Activated naive CD8-positive, alpha-beta T cell treated with anti-CD3 and anti-CD28 coated beads, Interleukin-2, amount 10 ng/mL, durations not matched to agents 7 days and 5 days (primary cell): Measurements from ENCODE around the gene PRKAR1A. TPM values are rescaled to one million over a fixed set of nuclear protein-coding genes. Genes with fewer than 3 reads are reported as not detected.

Experiments
- ATAC-seq: fragments of 150-1000 bp; cut with Tn5 transposase; one replicate; pipeline ENCODE4 v1.10.0; 2021; ENCODE audit warnings: low read depth, moderate library complexity
- POLR2A ChIA-PET: fragments of 350-600 bp; sonication (Branson Sonifier 250); formaldehyde crosslinking; loops from one replicate; lab custom pipeline; 2021; ENCODE audit warnings: antibody characterized with exemption; lab: Charles Lee
- DNase-seq: peaks from one replicate; pipeline ENCODE4 v3.0.0; 2021
- H3K27ac Mint-ChIP-seq: one replicate; pipeline ENCODE4 v1.8.0; 2022; ENCODE audit warnings: mild to moderate bottlenecking, mixed read lengths
- H3K27me3 Mint-ChIP-seq: one replicate; pipeline ENCODE4 v1.8.0; 2022; ENCODE audit warnings: mild to moderate bottlenecking, moderate library complexity, mixed read lengths
- H3K36me3 Mint-ChIP-seq: one replicate; pipeline ENCODE4 v1.8.0; 2021; ENCODE audit warnings: mild to moderate bottlenecking, mixed read lengths
- H3K4me1 Mint-ChIP-seq: one replicate; pipeline ENCODE4 v1.8.0; 2021; ENCODE audit warnings: mixed read lengths
- H3K4me3 Mint-ChIP-seq: one replicate; pipeline ENCODE4 v1.8.0; 2022; ENCODE audit warnings: mild to moderate bottlenecking, moderate library complexity, mixed read lengths
- H3K9me3 Mint-ChIP-seq: one replicate; pipeline ENCODE4 v1.8.0; 2021; ENCODE audit warnings: mixed read lengths
- total RNA-seq, 2 experiments: library from RNA; stranded (reverse); gene quantifications; one replicate each; pipeline ENCODE4 v1.2.3, GENCODE V29; 2021

The PRKAR1A gene
- total RNA-seq, 2 experiments from 2014 or later, result 208 to 226 TPM

DNA sequence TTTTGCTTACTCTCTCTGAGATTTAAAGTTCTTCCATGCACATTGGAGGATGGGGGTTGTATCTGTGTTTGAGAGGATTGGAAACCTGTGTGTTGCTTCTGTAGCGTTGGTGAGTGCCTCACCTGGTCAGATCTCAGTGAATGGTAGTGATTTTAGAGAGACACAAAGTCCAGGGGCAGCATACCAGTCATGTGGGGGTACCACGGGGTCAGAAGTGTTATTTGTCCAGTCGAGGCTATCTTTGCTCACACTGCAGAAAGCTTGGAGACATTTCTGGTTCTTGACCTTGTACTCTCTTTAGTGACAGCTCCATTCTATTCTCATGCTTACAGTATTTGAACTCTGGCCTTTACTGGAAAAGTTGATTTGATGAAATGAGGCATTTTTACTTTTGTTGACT, 23.7 kb downstream of the PRKAR1A start:
- peaks cover 5% of the 10 kb centered on the region for H3K4me1 Mint-ChIP-seq
- peaks cover 7% of the 10 kb centered on the region for H3K36me3 Mint-ChIP-seq
- H3K27me3 Mint-ChIP-seq, result no peaks in the 10 kb centered on the region
- H3K4me3 Mint-ChIP-seq, result no peak overlapping the region
- no peaks in the 10 kb centered on the region for H3K9me3 Mint-ChIP-seq
- POLR2A ChIA-PET, result no interaction called here
- DNase-seq, result no peak
- no peak overlapping the region for H3K27ac Mint-ChIP-seq
- no peak for ATAC-seq

- H3K36me3 Mint-ChIP-seq, result peaks cover 7% of the 10 kb centered on the region
- DNase-seq (no peak), ATAC-seq (no peak)
- POLR2A ChIA-PET, result interaction anchor here (0.9 kb wide), 1 partner anchor 28 kb away, joined by 4 read pairs; the partner anchor contains the start of gene PRKAR1A
- no peak overlapping the region for H3K27ac Mint-ChIP-seq
- no peaks in the 10 kb centered on the region for H3K27me3 Mint-ChIP-seq
- H3K9me3 Mint-ChIP-seq, result no peaks in the 10 kb centered on the region
- no peak overlapping the region for H3K4me3 Mint-ChIP-seq
- peaks cover 5% of the 10 kb centered on the region for H3K4me1 Mint-ChIP-seq
Measured at GRCh38 chr17:68539548-68540467, 27.6 kb downstream of the PRKAR1A start.

- no peak overlapping the region for H3K27ac Mint-ChIP-seq
- no peaks in the 10 kb centered on the region for H3K27me3 Mint-ChIP-seq
Measured at GRCh38 chr17:68540981-68541380, 28.8 kb downstream of the PRKAR1A start.

DNA sequence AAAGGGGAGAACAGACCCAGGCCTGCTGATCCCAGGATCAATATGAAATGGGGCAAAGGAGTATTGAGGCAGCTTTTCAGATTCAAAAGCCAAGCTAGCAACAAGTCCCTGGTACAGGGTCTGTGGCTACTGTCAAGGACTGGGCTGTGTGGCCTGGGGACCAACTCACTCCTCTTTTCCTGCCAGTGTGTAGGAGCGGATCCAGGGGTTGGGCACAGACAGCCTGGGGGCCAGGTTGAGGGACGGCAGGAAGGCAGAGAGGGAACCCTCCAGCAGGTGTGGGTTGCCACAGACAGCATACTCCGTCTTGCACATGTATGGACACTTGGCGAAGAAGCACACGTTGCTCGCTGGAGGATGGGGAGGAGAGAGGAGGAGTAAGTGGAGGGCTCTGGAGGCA, 29.6 kb downstream of the PRKAR1A start:
- Mint-ChIP-seq H3K9me3 (no peaks in the 10 kb centered on the region), H3K4me1 (peaks cover 5% of the 10 kb centered on the region), H3K27me3 (no peaks in the 10 kb centered on the region), H3K4me3 (no peak overlapping the region), H3K27ac (peak overlapping the region; percentile 30), H3K36me3 (peaks cover 5% of the 10 kb centered on the region)
- POLR2A ChIA-PET, result interaction anchor here (0.7 kb wide), 1 partner anchor 550 kb away, joined by 3 read pairs; no protein-coding TSS in a partner anchor
- ATAC-seq (no peak), DNase-seq (no peak)

More at GRCh38 chr17:68540981-68541380, 28.8 kb downstream of the PRKAR1A start:
- DNase-seq (no peak), ATAC-seq (no peak)
- H3K4me1 Mint-ChIP-seq, result peaks cover 5% of the 10 kb centered on the region
- no peaks in the 10 kb centered on the region for H3K9me3 Mint-ChIP-seq
- POLR2A ChIA-PET, result interaction anchor here (0.9 kb wide), 1 partner anchor 29 kb away, joined by 4 read pairs; the partner anchor contains the start of gene PRKAR1A
- H3K4me3 Mint-ChIP-seq, result no peak overlapping the region
- H3K36me3 Mint-ChIP-seq, result peaks cover 7% of the 10 kb centered on the region

- DNase-seq (no peak), ATAC-seq (no peak)
- POLR2A ChIA-PET, result no interaction called here
- Mint-ChIP-seq H3K4me1 (peaks cover 5% of the 10 kb centered on the region), H3K27me3 (no peaks in the 10 kb centered on the region), H3K36me3 (peaks cover 5% of the 10 kb centered on the region), H3K4me3 (no peak overlapping the region), H3K27ac (no peak overlapping the region), H3K9me3 (no peaks in the 10 kb centered on the region)
Measured at GRCh38 chr17:68542698-68543463, 30.7 kb downstream of the PRKAR1A start.

GRCh38 chr17:68544111-68544915, 32.1 kb downstream of the PRKAR1A start:
- Mint-ChIP-seq H3K4me1 (peaks cover 2% of the 10 kb centered on the region), H3K4me3 (no peak overlapping the region), H3K36me3 (peaks cover 3% of the 10 kb centered on the region), H3K27me3 (no peaks in the 10 kb centered on the region), H3K9me3 (no peaks in the 10 kb centered on the region), H3K27ac (no peak overlapping the region)
- POLR2A ChIA-PET, result no interaction called here
- ATAC-seq (no peak), DNase-seq (no peak)

- Mint-ChIP-seq H3K27me3 (no peaks in the 10 kb centered on the region), H3K36me3 (no peaks in the 10 kb centered on the region), H3K9me3 (peaks cover 4% of the 10 kb centered on the region), H3K4me3 (no peak overlapping the region), H3K27ac (no peak overlapping the region), H3K4me1 (peaks cover 7% of the 10 kb centered on the region)
- no peak for ATAC-seq
- POLR2A ChIA-PET, result no interaction called here
- DNase-seq, result no peak
Measured at GRCh38 chr17:68556551-68556950, 44.3 kb downstream of the PRKAR1A start.

DNA sequence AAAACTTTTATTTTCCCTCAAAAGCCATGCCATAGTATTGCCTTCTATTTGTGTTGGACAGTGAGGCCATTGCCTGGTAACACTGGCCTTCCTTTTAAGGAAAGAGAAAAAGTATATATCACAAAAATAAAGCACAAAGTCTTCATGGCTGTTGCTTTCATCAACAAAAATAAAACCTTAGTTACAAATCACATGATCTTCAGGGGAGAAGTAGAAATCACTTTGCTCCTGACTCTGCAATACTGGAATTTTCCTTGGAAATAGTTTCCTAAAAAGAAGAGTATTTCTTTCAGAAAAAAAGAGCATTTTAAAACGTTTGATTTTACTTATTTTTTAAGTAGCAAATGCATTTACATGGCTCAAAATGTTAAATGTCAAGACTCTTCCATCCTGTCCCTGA, 47.1 kb downstream of the PRKAR1A start:
- POLR2A ChIA-PET, result no interaction called here

GRCh38 chr17:68560966-68561720, 48.9 kb downstream of the PRKAR1A start:
- no peak overlapping the region for H3K27ac Mint-ChIP-seq
- H3K4me1 Mint-ChIP-seq, result peaks cover 7% of the 10 kb centered on the region
- DNase-seq (no peak), ATAC-seq (no peak)
- H3K9me3 Mint-ChIP-seq, result peaks cover 2% of the 10 kb centered on the region
- H3K27me3 Mint-ChIP-seq, result peaks cover 5% of the 10 kb centered on the region
- POLR2A ChIA-PET, result no interaction called here
- no peaks in the 10 kb centered on the region for H3K36me3 Mint-ChIP-seq
- no peak overlapping the region for H3K4me3 Mint-ChIP-seq

More for the DNA sequence above, 47.1 kb downstream of the PRKAR1A start:
- no peak for ATAC-seq
- no peak overlapping the region for H3K4me3 Mint-ChIP-seq
- H3K27me3 Mint-ChIP-seq, result peaks cover 2% of the 10 kb centered on the region
- no peaks in the 10 kb centered on the region for H3K36me3 Mint-ChIP-seq
- H3K4me1 Mint-ChIP-seq, result peaks cover 7% of the 10 kb centered on the region
- peaks cover 4% of the 10 kb centered on the region for H3K9me3 Mint-ChIP-seq
- no peak for DNase-seq
- H3K27ac Mint-ChIP-seq, result no peak overlapping the region

DNA sequence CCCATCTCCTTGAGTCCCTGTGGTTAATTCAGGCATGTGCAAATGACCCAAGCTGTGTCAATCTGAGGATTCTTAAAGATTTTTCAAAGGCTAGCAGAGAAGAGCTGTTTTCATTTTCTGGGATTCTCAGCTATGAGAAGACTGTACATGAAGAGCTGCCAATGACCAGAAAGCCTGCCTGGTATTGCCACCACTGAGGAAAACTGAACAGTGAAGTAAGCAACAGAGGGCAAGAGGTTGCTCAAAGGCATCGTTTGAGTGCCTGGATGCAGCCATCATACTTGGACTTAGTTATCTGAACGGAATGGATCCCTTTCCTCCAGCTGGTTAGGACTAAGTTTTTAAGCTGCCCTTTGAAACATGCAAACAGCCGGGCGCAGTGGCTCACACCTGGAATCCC, 50.5 kb downstream of the PRKAR1A start:
- ATAC-seq, result no peak
- Mint-ChIP-seq H3K4me3 (no peak overlapping the region), H3K27ac (peak overlapping the region; percentile 2), H3K27me3 (peaks cover 7% of the 10 kb centered on the region), H3K4me1 (peaks cover 7% of the 10 kb centered on the region), H3K9me3 (no peaks in the 10 kb centered on the region), H3K36me3 (no peaks in the 10 kb centered on the region)
- POLR2A ChIA-PET, result interaction anchor here (0.7 kb wide), 1 partner anchor 35 kb away, joined by 4 read pairs; no protein-coding TSS in a partner anchor
- DNase-seq, result no peak

DNA sequence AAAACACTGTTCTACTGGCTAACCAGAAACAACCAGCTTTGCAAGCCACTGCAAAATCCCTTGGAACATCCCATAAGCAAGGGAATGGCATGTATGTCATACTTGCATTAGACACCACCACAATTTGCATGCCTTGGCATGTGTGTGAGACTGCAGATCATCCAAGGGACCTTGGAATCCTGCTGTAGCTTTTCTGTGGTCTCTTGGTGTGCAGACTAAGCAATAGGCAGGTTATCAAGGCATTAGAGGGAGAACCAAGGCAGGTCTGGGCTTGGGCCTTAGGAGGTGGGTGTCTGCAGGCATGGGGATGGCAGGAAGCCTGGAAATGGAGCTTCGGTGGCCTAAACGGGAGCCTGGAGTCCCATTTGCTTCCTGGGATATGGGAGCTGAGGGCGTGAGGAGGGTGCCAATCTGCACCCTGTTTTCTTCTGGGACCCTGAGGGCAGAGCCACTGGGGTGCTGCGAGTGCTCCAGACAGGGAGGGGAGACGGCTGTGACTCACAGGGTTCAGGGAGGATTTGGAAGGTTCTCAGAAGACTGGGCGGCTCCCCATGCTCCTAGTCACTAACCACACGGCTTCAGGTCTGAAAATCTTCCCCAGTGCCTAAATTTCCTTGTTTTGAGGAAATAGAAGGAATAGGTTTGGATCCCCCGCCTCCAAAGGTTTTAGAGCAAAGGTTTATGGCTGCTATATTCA, 52.3 kb downstream of the PRKAR1A start:
- ATAC-seq (no peak), DNase-seq (no peak)
- POLR2A ChIA-PET, result no interaction called here
- no peaks in the 10 kb centered on the region for H3K36me3 Mint-ChIP-seq
- H3K27ac Mint-ChIP-seq, result no peak overlapping the region
- peaks cover 7% of the 10 kb centered on the region for H3K27me3 Mint-ChIP-seq
- H3K4me1 Mint-ChIP-seq, result peaks cover 7% of the 10 kb centered on the region
- H3K9me3 Mint-ChIP-seq, result no peaks in the 10 kb centered on the region
- no peak overlapping the region for H3K4me3 Mint-ChIP-seq
